IMR-90 (cell line): ENCODE results near the gene CD209. TPM values are rescaled to one million over a fixed set of nuclear protein-coding genes. Genes with fewer than 3 reads are reported as not detected.

Experiments
- ATAC-seq: fragments of 200-7000 bp; cut with Tn5 transposase; 2 replicates; pipeline ENCODE4 v1.9.1; 2020; ENCODE audit warnings: low read depth, mild to moderate bottlenecking, moderate library complexity
- BruUV-seq: library from RNA; stranded (reverse); fragments of 400-500 nt; replicated peaks from 2 replicates; lab custom pipeline; 2021; lab: Mats Ljungman, UMichigan
- CTCF ChIA-PET: fragments of 300-600 bp; formaldehyde crosslinking; extraction: SDS; loops from one replicate; lab custom pipeline; 2021; ENCODE audit warnings: antibody characterized with exemption; lab: Yijun Ruan, JAX
- POLR2A ChIA-PET: fragments of 300-600 bp; sonication (Branson Sonifier 250); formaldehyde crosslinking; loops from one replicate; lab custom pipeline; 2022; ENCODE audit warnings: antibody characterized with exemption; ENCODE audit not compliant: unreplicated experiment; lab: Charles Lee
- DNase-seq: peaks from one replicate; pipeline ENCODE4 v3.0.0; 2013
- H2AFZ ChIP-seq: replicated peaks from 2 replicates; pipeline ENCODE3; 2013; ENCODE audit warnings: low read length, mild to moderate bottlenecking; ENCODE audit not compliant: poor library complexity
- H2AK5ac ChIP-seq: 2 replicates; pipeline ENCODE4 v1.6.1; 2013; ENCODE audit warnings: low read depth, low read length, inconsistent platforms
- H2AK9ac ChIP-seq: replicated peaks from 2 replicates; pipeline ENCODE3; 2013; ENCODE audit warnings: mild to moderate bottlenecking, low read depth, low read length, moderate library complexity; ENCODE audit not compliant: poor library complexity
- H2BK120ac ChIP-seq: 2 replicates; pipeline ENCODE4 v1.6.1; 2013; ENCODE audit warnings: low read depth, low read length, inconsistent platforms
- H2BK15ac ChIP-seq: 3 replicates; pipeline ENCODE4 v1.6.1; 2013; ENCODE audit warnings: low read depth, low read length, inconsistent platforms
- H2BK20ac ChIP-seq: 2 replicates; pipeline ENCODE4 v1.6.1; 2013; ENCODE audit warnings: low read depth, mild to moderate bottlenecking, inconsistent platforms, low read length, moderate library complexity
- H2BK5ac ChIP-seq: 2 replicates; pipeline ENCODE4 v1.6.1; 2013; ENCODE audit warnings: mild to moderate bottlenecking, low read depth, low read length, inconsistent platforms; ENCODE audit not compliant: poor library complexity, severe bottlenecking
- H3K14ac ChIP-seq: replicated peaks from 2 replicates; pipeline ENCODE4 v1.6.1; 2013; ENCODE audit warnings: low read depth, low read length, inconsistent platforms
- H3K18ac ChIP-seq: 2 replicates; pipeline ENCODE4 v1.6.1; 2013; ENCODE audit warnings: low read depth, low read length, control low read depth
- H3K23ac ChIP-seq: 2 replicates; pipeline ENCODE4 v1.6.1; 2013; ENCODE audit warnings: low read depth, low read length, inconsistent platforms
- H3K27ac ChIP-seq: 2 replicates; pipeline ENCODE4 v1.5.1; 2013; ENCODE audit warnings: mild to moderate bottlenecking, control low read depth, low read length; ENCODE audit not compliant: insufficient read depth
- H3K27me3 ChIP-seq: 2 replicates; pipeline ENCODE4 v1.6.1; 2013; ENCODE audit warnings: low read length; ENCODE audit not compliant: control insufficient read depth, insufficient read depth
- H3K36me3 ChIP-seq: 2 replicates; pipeline ENCODE4 v1.6.1; 2013; ENCODE audit warnings: low read length, mixed read lengths; ENCODE audit not compliant: control insufficient read depth, insufficient read depth
- H3K4ac ChIP-seq: 2 replicates; pipeline ENCODE4 v1.6.1; 2013; ENCODE audit warnings: low read depth, low read length, inconsistent platforms
- H3K4me1 ChIP-seq: 2 replicates; pipeline ENCODE4 v1.6.1; 2013; ENCODE audit warnings: low read length, mixed read lengths; ENCODE audit not compliant: control insufficient read depth, insufficient read depth
- H3K4me2 ChIP-seq: 2 replicates; pipeline ENCODE4 v1.6.1; 2013; ENCODE audit warnings: low read depth, mild to moderate bottlenecking, control low read depth, low read length, moderate library complexity
- H3K4me3 ChIP-seq: 2 replicates; pipeline ENCODE4 v1.5.1; 2013; ENCODE audit warnings: low read depth, mild to moderate bottlenecking, control low read depth, low read length, moderate library complexity; ENCODE audit not compliant: insufficient read depth
- H3K56ac ChIP-seq: 2 replicates; pipeline ENCODE4 v1.6.1; 2013; ENCODE audit warnings: low read length, inconsistent platforms; ENCODE audit not compliant: insufficient read depth; ENCODE audit errors: extremely low read depth
- H3K79me1 ChIP-seq, 2 experiments: 2 replicates each; pipeline ENCODE4 v1.6.1; 2013; ENCODE audit warnings: low read length in 2 of 2, inconsistent platforms in 1 of 2, low read depth in 1 of 2
- H3K9ac ChIP-seq: 2 replicates; pipeline ENCODE4 v1.6.1; 2013; ENCODE audit warnings: low read depth, low read length, control low read depth
- H3K9me1 ChIP-seq: 2 replicates; pipeline ENCODE4 v1.6.1; 2013; ENCODE audit warnings: low read length, inconsistent platforms; ENCODE audit not compliant: insufficient read depth
- H3K9me3 ChIP-seq: 2 replicates; pipeline ENCODE4 v1.6.1; 2013; ENCODE audit warnings: low read length; ENCODE audit not compliant: control insufficient read depth, insufficient read depth
- H4K20me1 ChIP-seq: 2 replicates; pipeline ENCODE4 v1.6.1; 2013; ENCODE audit warnings: low read length, inconsistent platforms; ENCODE audit not compliant: insufficient read depth
- H4K5ac ChIP-seq: 2 replicates; pipeline ENCODE4 v1.6.1; 2013; ENCODE audit warnings: mild to moderate bottlenecking, low read depth, low read length, control low read depth
- H4K8ac ChIP-seq, 2 experiments: 2 replicates each; pipeline ENCODE4 v1.6.1; 2013; ENCODE audit warnings: low read depth in 2 of 2, low read length in 2 of 2, control low read depth in 1 of 2, inconsistent platforms in 1 of 2
- H4K91ac ChIP-seq: 2 replicates; pipeline ENCODE4 v1.6.1; 2013; ENCODE audit warnings: low read depth, low read length, inconsistent platforms; ENCODE audit not compliant: insufficient read depth
- BHLHE40 ChIP-seq: fragments of 150-350 bp; IDR thresholded peaks from 2 replicates; pipeline ENCODE4 v1.6.1; 2016; ENCODE audit warnings: mild to moderate bottlenecking, low read depth, low read length
- CEBPB ChIP-seq: IDR thresholded peaks from 2 replicates; pipeline ENCODE4 v1.6.1; 2012; ENCODE audit warnings: low read depth, low read length, improper control_type of control experiment
- FOS ChIP-seq: fragments of 150-350 bp; IDR thresholded peaks from 2 replicates; pipeline ENCODE4 v1.6.1; 2016; ENCODE audit warnings: low read depth, low read length
- MAZ ChIP-seq: IDR thresholded peaks from 2 replicates; pipeline ENCODE4 v1.6.1; 2012; ENCODE audit warnings: low read depth, mild to moderate bottlenecking, low read length, improper control_type of control experiment, moderate library complexity, borderline replicate concordance
- MXI1 ChIP-seq: IDR thresholded peaks from 2 replicates; pipeline ENCODE4 v1.6.1; 2012; ENCODE audit warnings: low read depth, mild to moderate bottlenecking, low read length, moderate library complexity, borderline replicate concordance
- NFE2L2 ChIP-seq: fragments of 150-350 bp; IDR thresholded peaks from 2 replicates; pipeline ENCODE4 v1.6.1; 2016; ENCODE audit warnings: low read depth, mild to moderate bottlenecking, low read length
- RCOR1 ChIP-seq: IDR thresholded peaks from 2 replicates; pipeline ENCODE4 v1.6.1; 2012; ENCODE audit warnings: mild to moderate bottlenecking, low read length, improper control_type of control experiment; ENCODE audit not compliant: insufficient replicate concordance
- WGBS, 2 experiments: methylation state at CpG; one replicate each; pipeline versions ENCODE4 v1.1.5 to v1.1.7; 2013; ENCODE audit warnings: missing lambda C conversion rate in 2 of 2; ENCODE audit not compliant: insufficient read length in 1 of 2; ENCODE audit errors: extremely low coverage in 2 of 2; 5-methylcytosine and 5-hydroxymethylcytosine counted together
- dilution Hi-C: fragments of 300-500 bp; cut with HindIII; formaldehyde crosslinking; loops from one replicate; pipeline ENCODE4 v1.14.3; 2018; ENCODE audit warnings: low sequenced_read_pairs; ENCODE audit not compliant: unreplicated experiment
- in situ Hi-C: fragments of 300-500 bp; cut with MboI; formaldehyde crosslinking; loops from 3 replicates; pipeline ENCODE4 v1.14.3; 2019; ENCODE audit warnings: low sequenced_read_pairs, inconsistent platforms, mixed read lengths
- intact Hi-C: fragments of 100-400 bp; cut with micrococcal nuclease; formaldehyde crosslinking; loops from 2 replicates; pipeline ENCODE4 v1.10.0; 2022
- polyA plus RNA-seq, 3 experiments: library from polyadenylated mRNA; depleted of rRNA; stranded (reverse); fragments of >200 nt; gene quantifications; 2 replicates each; pipeline ENCODE4 v1.2.3, GENCODE V29; 2012; ENCODE audit warnings: low replicate concordance in 1 of 3
- total RNA-seq: library from RNA; depleted of rRNA; stranded (reverse); fragments of >200 nt; gene quantifications from 2 replicates; pipeline ENCODE4 v1.2.3, GENCODE V29; 2012
- TF ChIP-seq, protein P1 (sequence below): conservative IDR thresholded peaks from 2 replicates; pipeline ENCODE4 v1.5.1; 2012; ENCODE audit warnings: mild to moderate bottlenecking, low read depth, low read length, improper control_type of control experiment
- TF ChIP-seq, protein P2 (sequence below): fragments of 150-350 bp; IDR thresholded peaks from 2 replicates; pipeline ENCODE4 v1.6.1; 2017; ENCODE audit warnings: mild to moderate bottlenecking, antibody characterized with exemption, low read length, low read depth
- TF ChIP-seq, protein P3 (sequence below): fragments of 150-350 bp; IDR thresholded peaks from 2 replicates; pipeline ENCODE4 v1.6.1; 2016; ENCODE audit warnings: low read depth, mild to moderate bottlenecking, low read length, moderate library complexity, borderline replicate concordance

The CD209 gene
- total and polyA plus RNA-seq, 2 of the 4 experiments (the other 2 are of a cell fraction) = not detected

DNA sequence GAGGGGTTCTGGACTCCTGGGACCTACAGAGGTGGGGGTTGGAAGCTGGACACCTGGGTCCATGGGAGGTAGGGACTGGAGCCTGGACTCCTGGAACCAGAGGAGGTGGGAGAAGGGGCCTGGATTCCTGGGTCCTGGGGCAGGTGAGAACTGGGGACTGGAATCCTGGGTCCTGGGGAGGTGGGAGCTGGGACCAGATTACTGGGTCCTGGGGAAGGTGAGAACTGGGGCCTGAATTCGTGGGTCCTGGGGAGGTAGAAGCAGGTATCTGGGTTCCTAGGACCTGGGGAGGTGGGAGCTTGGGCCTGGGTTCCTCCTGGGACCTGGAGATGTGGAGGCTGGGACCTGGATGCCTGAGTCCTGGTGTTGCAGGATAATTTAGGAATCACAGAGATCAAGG, 16.4 kb upstream of the CD209 start:
- POLR2A ChIA-PET = no interaction called here
- BruUV-seq = no TSS peak
- CTCF ChIA-PET = no interaction called here

More for the DNA sequence above, 16.4 kb upstream of the CD209 start:
- no peak overlapping the region for H2BK120ac ChIP-seq
- H4K8ac ChIP-seq = no peak overlapping the region
- H2BK5ac ChIP-seq = no peak overlapping the region
- H4K20me1 ChIP-seq = no peaks in the 10 kb centered on the region
- ATAC-seq = no peak
- no peak overlapping the region for H3K56ac ChIP-seq
- H3K36me3 ChIP-seq = no peaks in the 10 kb centered on the region
- H3K9ac ChIP-seq = no peak overlapping the region
- dilution Hi-C loops (no loop called here), intact Hi-C loops (no loop called here), in situ Hi-C loops (no loop called here)
- no peak overlapping the region for H2AK5ac ChIP-seq
- DNase-seq = no peak
- H3K4me1 ChIP-seq = no peaks in the 10 kb centered on the region
- H3K18ac ChIP-seq = no peak overlapping the region
- H3K79me1 ChIP-seq = no peaks in the 10 kb centered on the region
- H2AFZ ChIP-seq = no peak overlapping the region
- WGBS, 2 experiments = no CpG with 5 or more reads among the region's 1 CpG
- H3K4me3 ChIP-seq = no peak overlapping the region
- H2BK20ac ChIP-seq = no peak overlapping the region
- no peak overlapping the region for H3K27ac ChIP-seq
- TF ChIP-seq NFE2L2 = no peak
- TF ChIP-seq, protein P1, sequence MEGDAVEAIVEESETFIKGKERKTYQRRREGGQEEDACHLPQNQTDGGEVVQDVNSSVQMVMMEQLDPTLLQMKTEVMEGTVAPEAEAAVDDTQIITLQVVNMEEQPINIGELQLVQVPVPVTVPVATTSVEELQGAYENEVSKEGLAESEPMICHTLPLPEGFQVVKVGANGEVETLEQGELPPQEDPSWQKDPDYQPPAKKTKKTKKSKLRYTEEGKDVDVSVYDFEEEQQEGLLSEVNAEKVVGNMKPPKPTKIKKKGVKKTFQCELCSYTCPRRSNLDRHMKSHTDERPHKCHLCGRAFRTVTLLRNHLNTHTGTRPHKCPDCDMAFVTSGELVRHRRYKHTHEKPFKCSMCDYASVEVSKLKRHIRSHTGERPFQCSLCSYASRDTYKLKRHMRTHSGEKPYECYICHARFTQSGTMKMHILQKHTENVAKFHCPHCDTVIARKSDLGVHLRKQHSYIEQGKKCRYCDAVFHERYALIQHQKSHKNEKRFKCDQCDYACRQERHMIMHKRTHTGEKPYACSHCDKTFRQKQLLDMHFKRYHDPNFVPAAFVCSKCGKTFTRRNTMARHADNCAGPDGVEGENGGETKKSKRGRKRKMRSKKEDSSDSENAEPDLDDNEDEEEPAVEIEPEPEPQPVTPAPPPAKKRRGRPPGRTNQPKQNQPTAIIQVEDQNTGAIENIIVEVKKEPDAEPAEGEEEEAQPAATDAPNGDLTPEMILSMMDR = no peak
- TF ChIP-seq CEBPB = no peak
- TF ChIP-seq, protein P2, sequence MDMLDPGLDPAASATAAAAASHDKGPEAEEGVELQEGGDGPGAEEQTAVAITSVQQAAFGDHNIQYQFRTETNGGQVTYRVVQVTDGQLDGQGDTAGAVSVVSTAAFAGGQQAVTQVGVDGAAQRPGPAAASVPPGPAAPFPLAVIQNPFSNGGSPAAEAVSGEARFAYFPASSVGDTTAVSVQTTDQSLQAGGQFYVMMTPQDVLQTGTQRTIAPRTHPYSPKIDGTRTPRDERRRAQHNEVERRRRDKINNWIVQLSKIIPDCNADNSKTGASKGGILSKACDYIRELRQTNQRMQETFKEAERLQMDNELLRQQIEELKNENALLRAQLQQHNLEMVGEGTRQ = no peak
- TF ChIP-seq, protein P3, sequence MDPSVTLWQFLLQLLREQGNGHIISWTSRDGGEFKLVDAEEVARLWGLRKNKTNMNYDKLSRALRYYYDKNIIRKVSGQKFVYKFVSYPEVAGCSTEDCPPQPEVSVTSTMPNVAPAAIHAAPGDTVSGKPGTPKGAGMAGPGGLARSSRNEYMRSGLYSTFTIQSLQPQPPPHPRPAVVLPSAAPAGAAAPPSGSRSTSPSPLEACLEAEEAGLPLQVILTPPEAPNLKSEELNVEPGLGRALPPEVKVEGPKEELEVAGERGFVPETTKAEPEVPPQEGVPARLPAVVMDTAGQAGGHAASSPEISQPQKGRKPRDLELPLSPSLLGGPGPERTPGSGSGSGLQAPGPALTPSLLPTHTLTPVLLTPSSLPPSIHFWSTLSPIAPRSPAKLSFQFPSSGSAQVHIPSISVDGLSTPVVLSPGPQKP = no peak
- no peak for TF ChIP-seq MXI1
- no peak for TF ChIP-seq RCOR1
- no peak for TF ChIP-seq MAZ
- TF ChIP-seq BHLHE40 = no peak
- TF ChIP-seq FOS = no peak
- H2BK15ac ChIP-seq = no peak overlapping the region
- no peak overlapping the region for H3K4me2 ChIP-seq
- H4K5ac ChIP-seq = no peak overlapping the region
- no peak overlapping the region for H3K23ac ChIP-seq
- H3K4ac ChIP-seq = no peak overlapping the region
- peaks cover 6% of the 10 kb centered on the region; the same call in 1 of the 2 replicates for H3K27me3 ChIP-seq
- no peaks in the 10 kb centered on the region for H3K9me1 ChIP-seq
- H3K9me3 ChIP-seq = 0 out of 2 replicates have a peak, but pooled peaks cover 2% of the 10 kb centered on the region
- no peak overlapping the region for H3K14ac ChIP-seq
- H4K91ac ChIP-seq = no peak overlapping the region
- H2AK9ac ChIP-seq = no peak overlapping the region
